B cell (primary cell): ENCODE results near the gene RADX.

ENCODE experiments used
- EZH2 ChIP-seq: IDR thresholded peaks from 2 replicates; pipeline ENCODE4 v1.6.1; 2012; ENCODE audit warnings: borderline replicate concordance, low read depth, mild to moderate bottlenecking, moderate library complexity, low read length; ENCODE audit not compliant: insufficient read depth, poor library complexity, severe bottlenecking
- TF ChIP-seq, protein P1 (sequence below): fragments of 200-600 bp; IDR thresholded peaks from one replicate; pipeline ENCODE4 v1.8.0; 2022; ENCODE audit warnings: antibody characterized with exemption, mild to moderate bottlenecking

DNA sequence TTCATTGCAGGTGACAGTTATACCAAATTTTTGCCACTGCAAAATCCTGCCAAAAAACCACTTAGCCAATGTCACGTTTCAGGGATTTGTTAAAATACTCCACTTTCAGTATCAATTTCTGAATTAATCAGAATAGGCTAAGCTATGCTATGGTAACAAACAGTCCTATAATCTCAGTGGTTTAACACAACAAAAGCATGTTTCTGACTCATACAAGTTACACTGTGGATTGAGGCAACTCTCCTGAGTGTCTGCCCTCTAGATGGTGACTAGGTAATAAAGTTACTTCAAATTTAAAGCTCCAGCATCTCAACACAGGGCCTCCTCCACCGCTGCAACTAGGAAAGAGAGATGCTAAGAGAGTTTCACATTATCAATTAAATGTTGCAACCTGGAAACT lies 23.0 kb upstream of the RADX start:
- TF ChIP-seq EZH2 = no peak
- TF ChIP-seq, protein P1, sequence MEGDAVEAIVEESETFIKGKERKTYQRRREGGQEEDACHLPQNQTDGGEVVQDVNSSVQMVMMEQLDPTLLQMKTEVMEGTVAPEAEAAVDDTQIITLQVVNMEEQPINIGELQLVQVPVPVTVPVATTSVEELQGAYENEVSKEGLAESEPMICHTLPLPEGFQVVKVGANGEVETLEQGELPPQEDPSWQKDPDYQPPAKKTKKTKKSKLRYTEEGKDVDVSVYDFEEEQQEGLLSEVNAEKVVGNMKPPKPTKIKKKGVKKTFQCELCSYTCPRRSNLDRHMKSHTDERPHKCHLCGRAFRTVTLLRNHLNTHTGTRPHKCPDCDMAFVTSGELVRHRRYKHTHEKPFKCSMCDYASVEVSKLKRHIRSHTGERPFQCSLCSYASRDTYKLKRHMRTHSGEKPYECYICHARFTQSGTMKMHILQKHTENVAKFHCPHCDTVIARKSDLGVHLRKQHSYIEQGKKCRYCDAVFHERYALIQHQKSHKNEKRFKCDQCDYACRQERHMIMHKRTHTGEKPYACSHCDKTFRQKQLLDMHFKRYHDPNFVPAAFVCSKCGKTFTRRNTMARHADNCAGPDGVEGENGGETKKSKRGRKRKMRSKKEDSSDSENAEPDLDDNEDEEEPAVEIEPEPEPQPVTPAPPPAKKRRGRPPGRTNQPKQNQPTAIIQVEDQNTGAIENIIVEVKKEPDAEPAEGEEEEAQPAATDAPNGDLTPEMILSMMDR = no peak
